Astrocyte (in vitro differentiated cells and primary cell): Measurements from ENCODE around the gene PCBP3. TPM values are rescaled to one million over a fixed set of nuclear protein-coding genes. Genes with fewer than 3 reads are reported as not detected.

Source experiments
- DNase-seq: peaks from one replicate; pipeline ENCODE4 v3.0.0-alpha.2; 2010; ENCODE audit warnings: low read depth
- FAIRE-seq: peaks from 2 replicates; lab custom pipeline; 2011; peaks lifted over from hg19 to GRCh38; lab: Jason Lieb, UNC
- H2AFZ ChIP-seq: 2 replicates; pipeline ENCODE4 v1.6.0; 2012; ENCODE audit warnings: low read depth, low read length, inconsistent platforms
- H3K27ac ChIP-seq: 2 replicates; pipeline ENCODE4 v1.5.1; 2011; ENCODE audit warnings: low read depth, low read length, inconsistent platforms
- H3K27me3 ChIP-seq: 2 replicates; pipeline ENCODE4 v1.6.0; 2011; ENCODE audit warnings: low read length, inconsistent platforms; ENCODE audit not compliant: insufficient read depth
- H3K36me3 ChIP-seq: 2 replicates; pipeline ENCODE4 v1.5.1; 2011; ENCODE audit warnings: low read length, inconsistent platforms; ENCODE audit not compliant: insufficient read depth
- H3K4me1 ChIP-seq: 2 replicates; pipeline ENCODE4 v1.5.1; 2011; ENCODE audit warnings: low read length, inconsistent platforms; ENCODE audit not compliant: insufficient read depth
- H3K4me2 ChIP-seq: 2 replicates; pipeline ENCODE4 v1.6.0; 2012; ENCODE audit warnings: low read length, inconsistent platforms
- H3K4me3 ChIP-seq: 2 replicates; pipeline ENCODE4 v1.5.1; 2011; ENCODE audit warnings: low read depth, mild to moderate bottlenecking, low read length, inconsistent platforms; ENCODE audit not compliant: insufficient read depth
- H3K79me2 ChIP-seq: 2 replicates; pipeline ENCODE4 v1.6.0; 2012; ENCODE audit warnings: mild to moderate bottlenecking, low read length, inconsistent platforms; ENCODE audit not compliant: insufficient read depth
- H3K9ac ChIP-seq: 2 replicates; pipeline ENCODE4 v1.6.0; 2012; ENCODE audit warnings: mild to moderate bottlenecking, low read length, inconsistent platforms
- H3K9me3 ChIP-seq: 2 replicates; pipeline ENCODE4 v1.5.1; 2012; ENCODE audit warnings: low read depth, mild to moderate bottlenecking, low read length, inconsistent platforms; ENCODE audit not compliant: insufficient read depth
- H4K20me1 ChIP-seq: 2 replicates; pipeline ENCODE4 v1.6.0; 2012; ENCODE audit warnings: low read length, inconsistent platforms; ENCODE audit not compliant: insufficient read depth
- H3K27ac Mint-ChIP-seq: one replicate; pipeline ENCODE4 v1.8.0; 2021; ENCODE audit warnings: mild to moderate bottlenecking, mixed read lengths; ENCODE audit not compliant: unreplicated experiment
- H3K27me3 Mint-ChIP-seq: one replicate; pipeline ENCODE4 v1.8.0; 2021; ENCODE audit warnings: low read depth, mixed read lengths; ENCODE audit not compliant: unreplicated experiment
- H3K36me3 Mint-ChIP-seq: one replicate; pipeline ENCODE4 v1.8.0; 2021; ENCODE audit warnings: low read depth, mixed read lengths; ENCODE audit not compliant: unreplicated experiment
- H3K4me1 Mint-ChIP-seq: one replicate; pipeline ENCODE4 v1.8.0; 2021; ENCODE audit warnings: low read depth, mixed read lengths; ENCODE audit not compliant: unreplicated experiment
- H3K4me3 Mint-ChIP-seq: one replicate; pipeline ENCODE4 v1.8.0; 2021; ENCODE audit warnings: mild to moderate bottlenecking, moderate library complexity, mixed read lengths; ENCODE audit not compliant: unreplicated experiment
- H3K9me3 Mint-ChIP-seq: one replicate; pipeline ENCODE4 v1.8.0; 2021; ENCODE audit warnings: mild to moderate bottlenecking, mixed read lengths; ENCODE audit not compliant: unreplicated experiment
- EZH2 ChIP-seq: IDR thresholded peaks from 2 replicates; pipeline ENCODE4 v1.6.1; 2012; ENCODE audit warnings: mild to moderate bottlenecking, low read length, inconsistent platforms; ENCODE audit not compliant: insufficient read depth
- total RNA-seq: library from RNA; stranded (reverse); gene quantifications from 2 replicates; pipeline ENCODE4 v1.2.1, GENCODE V29; 2021
- TF ChIP-seq, protein P1 (sequence below): IDR thresholded peaks from 2 replicates; pipeline ENCODE4 v1.5.1; 2011; ENCODE audit warnings: low read depth, mild to moderate bottlenecking, inconsistent platforms, low read length, moderate library complexity; ENCODE audit not compliant: insufficient read depth

PCBP3 gene
- total RNA-seq, 1 donor from 2014 or later: 1.8 TPM

DNA sequence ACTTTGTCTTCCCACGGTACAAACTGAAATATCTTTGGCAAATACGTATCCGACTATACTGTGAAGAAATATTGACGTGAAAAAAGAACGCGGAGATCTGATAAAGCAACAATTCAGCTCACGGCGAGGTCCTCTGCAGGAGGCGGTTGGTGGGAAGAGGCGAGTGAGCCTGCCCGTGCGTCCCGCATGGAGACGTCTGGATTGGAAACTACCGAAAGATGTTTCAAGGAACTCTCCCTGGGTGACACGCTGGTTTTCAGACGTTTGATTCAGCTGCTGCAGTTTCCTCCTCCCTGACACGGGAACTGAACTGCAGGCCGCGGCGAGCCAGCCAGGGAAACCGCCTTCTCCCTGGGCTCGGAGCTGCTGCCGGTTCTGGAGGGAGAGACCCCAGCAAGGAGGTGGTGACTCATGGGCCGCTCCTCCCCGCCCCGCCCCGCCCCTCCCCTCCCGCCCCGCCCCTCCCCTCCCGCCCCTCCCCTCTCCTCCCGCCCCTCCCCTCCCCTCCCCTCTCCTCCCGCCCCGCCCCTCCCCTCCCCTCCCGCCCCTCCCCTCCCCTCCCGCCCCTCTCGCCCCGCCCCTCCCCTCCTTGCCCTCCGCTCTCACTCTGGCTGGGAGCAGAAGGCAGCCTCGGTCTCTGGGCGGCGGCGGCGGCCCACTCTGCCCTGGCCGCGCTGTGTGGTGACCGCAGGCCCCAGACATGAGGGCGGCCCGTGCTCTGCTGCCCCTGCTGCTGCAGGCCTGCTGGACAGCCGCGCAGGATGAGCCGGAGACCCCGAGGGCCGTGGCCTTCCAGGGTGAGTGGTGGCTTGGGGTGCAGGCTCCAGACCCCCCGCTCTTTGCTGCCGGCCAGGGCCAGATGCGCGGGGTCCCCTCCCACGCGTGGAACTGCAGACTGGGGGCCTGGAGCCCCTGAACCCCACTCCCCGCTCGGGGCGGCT is 337.9 kb downstream of the PCBP3 start, which contains the start of gene COL6A1:
COL6A1 (plus strand) TSS at position 620 of the 941 bp plus-strand sequence; CDS start at position 701, 81 bp downstream.
- H3K27me3 ChIP-seq: no peaks in the 10 kb centered on the region
- H3K27me3 Mint-ChIP-seq: peaks cover 6% of the 10 kb centered on the region
- peaks cover 4% of the 10 kb centered on the region for H3K9me3 Mint-ChIP-seq
- H4K20me1 ChIP-seq: peaks cover 46% of the 10 kb centered on the region
- peak within 1 kb of the TSS; percentile 75 for H3K4me3 Mint-ChIP-seq
- H3K9ac ChIP-seq: peak within 1 kb of the TSS; percentile 93
- H3K4me3 ChIP-seq: peak within 1 kb of the TSS; percentile 90
- H3K36me3 Mint-ChIP-seq: peaks cover 10% of the 10 kb centered on the region
- H3K79me2 ChIP-seq: peaks cover 53% of the 10 kb centered on the region
- H3K4me2 ChIP-seq: peak within 1 kb of the TSS; percentile 99
- TF ChIP-seq EZH2: no peak
- TF ChIP-seq, protein P1, sequence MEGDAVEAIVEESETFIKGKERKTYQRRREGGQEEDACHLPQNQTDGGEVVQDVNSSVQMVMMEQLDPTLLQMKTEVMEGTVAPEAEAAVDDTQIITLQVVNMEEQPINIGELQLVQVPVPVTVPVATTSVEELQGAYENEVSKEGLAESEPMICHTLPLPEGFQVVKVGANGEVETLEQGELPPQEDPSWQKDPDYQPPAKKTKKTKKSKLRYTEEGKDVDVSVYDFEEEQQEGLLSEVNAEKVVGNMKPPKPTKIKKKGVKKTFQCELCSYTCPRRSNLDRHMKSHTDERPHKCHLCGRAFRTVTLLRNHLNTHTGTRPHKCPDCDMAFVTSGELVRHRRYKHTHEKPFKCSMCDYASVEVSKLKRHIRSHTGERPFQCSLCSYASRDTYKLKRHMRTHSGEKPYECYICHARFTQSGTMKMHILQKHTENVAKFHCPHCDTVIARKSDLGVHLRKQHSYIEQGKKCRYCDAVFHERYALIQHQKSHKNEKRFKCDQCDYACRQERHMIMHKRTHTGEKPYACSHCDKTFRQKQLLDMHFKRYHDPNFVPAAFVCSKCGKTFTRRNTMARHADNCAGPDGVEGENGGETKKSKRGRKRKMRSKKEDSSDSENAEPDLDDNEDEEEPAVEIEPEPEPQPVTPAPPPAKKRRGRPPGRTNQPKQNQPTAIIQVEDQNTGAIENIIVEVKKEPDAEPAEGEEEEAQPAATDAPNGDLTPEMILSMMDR: no peak
- peak within 1 kb of the TSS; percentile 85 for H2AFZ ChIP-seq
- H3K36me3 ChIP-seq: peaks cover 8% of the 10 kb centered on the region
- H3K4me1 ChIP-seq: peaks cover 52% of the 10 kb centered on the region
- DNase-seq (peak; percentile 81), FAIRE-seq (peak; percentile 87)
- H3K27ac ChIP-seq: peak within 1 kb of the TSS; percentile 77
- no peak within 1 kb of the TSS for H3K27ac Mint-ChIP-seq
- no peaks in the 10 kb centered on the region for H3K9me3 ChIP-seq
- H3K4me1 Mint-ChIP-seq: no peaks in the 10 kb centered on the region

DNA sequence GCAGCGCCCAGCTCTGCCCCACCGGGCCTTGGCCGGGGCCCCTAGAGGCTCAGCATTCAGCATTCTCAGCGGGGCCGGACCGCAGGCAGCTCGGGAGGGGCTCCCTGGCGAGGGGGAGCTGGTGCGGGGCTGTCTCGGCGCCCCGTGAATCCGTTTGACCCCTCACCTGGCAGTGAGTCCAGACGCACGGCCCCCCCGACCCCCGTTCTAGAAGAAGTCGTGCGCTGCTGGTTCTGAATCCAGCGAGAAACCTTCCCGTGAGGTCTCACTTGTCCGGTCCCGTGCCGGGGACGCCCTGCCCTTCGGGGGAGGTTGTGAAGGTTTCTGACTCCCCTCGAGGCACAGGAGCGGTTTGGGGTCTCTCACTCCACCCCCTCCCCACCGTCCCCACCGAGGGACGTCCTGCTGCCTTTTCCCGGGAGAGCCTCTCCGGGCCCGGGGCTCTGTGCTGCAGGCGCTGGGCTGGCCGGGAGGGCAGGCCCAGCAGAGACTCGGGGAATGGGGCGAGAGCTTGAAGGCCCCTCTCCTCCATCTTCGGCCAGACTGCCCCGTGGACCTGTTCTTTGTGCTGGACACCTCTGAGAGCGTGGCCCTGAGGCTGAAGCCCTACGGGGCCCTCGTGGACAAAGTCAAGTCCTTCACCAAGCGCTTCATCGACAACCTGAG is 338.7 kb downstream of the PCBP3 start:
- FAIRE-seq: no peak
- H4K20me1 ChIP-seq: peaks cover 53% of the 10 kb centered on the region
- peak overlapping the region; percentile 93 for H3K9ac ChIP-seq
- peak overlapping the region; percentile 75 for H3K4me3 Mint-ChIP-seq
- H3K27ac Mint-ChIP-seq: no peak overlapping the region
- no peak for TF ChIP-seq EZH2
- TF ChIP-seq, protein P1: no peak
- peak overlapping the region; percentile 77 for H3K27ac ChIP-seq
- H3K36me3 ChIP-seq: peaks cover 10% of the 10 kb centered on the region
- peaks cover 6% of the 10 kb centered on the region for H3K27me3 Mint-ChIP-seq
- DNase-seq: no peak
- peaks cover 11% of the 10 kb centered on the region for H3K36me3 Mint-ChIP-seq
- H3K4me2 ChIP-seq: peak overlapping the region; percentile 99
- H3K4me3 ChIP-seq: peak overlapping the region; percentile 90
- H2AFZ ChIP-seq: no peak overlapping the region
- H3K27me3 ChIP-seq: no peaks in the 10 kb centered on the region
- peaks cover 61% of the 10 kb centered on the region for H3K79me2 ChIP-seq
- no peaks in the 10 kb centered on the region for H3K9me3 ChIP-seq
- no peaks in the 10 kb centered on the region for H3K4me1 Mint-ChIP-seq
- H3K9me3 Mint-ChIP-seq: peaks cover 4% of the 10 kb centered on the region
- H3K4me1 ChIP-seq: peaks cover 52% of the 10 kb centered on the region
